ENCODE data around the gene UBE2N.

The UBE2N gene

DNA sequence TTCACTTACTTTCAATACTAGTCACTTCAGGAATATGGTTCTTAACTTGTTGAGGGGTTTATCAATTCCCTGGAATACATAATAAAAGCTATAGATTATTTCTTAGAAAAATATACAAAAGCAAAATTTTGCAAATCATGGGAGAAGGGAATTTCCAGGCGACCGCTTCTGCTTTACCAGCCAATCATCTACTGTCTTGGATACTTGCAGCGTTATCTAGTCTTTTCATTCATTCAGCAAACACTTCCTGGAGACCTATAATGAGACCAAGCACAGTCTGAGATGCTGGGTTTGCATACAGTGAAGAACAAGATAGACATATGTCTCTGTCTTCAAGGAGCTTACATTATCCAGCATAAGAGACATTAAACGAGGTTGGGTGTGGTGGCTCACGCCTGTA, 24.1 kb upstream of the UBE2N start:
- no peaks in the 10 kb centered on the region for H3K9me3 ChIP-seq (ENCODE audit: control insufficient read depth in 2 of 2, low read length in 2 of 2)
- H3K4me3 ChIP-seq (ENCODE audit: low read length in 2 of 2), result no peak overlapping the region
- H3K9ac ChIP-seq (ENCODE audit: low read depth in 1 of 2, low read length in 2 of 2), result no peak overlapping the region
- H3K27ac ChIP-seq (ENCODE audit: low read depth in 2 of 2, low read length in 2 of 2), result no peak overlapping the region
- H3K36me3 ChIP-seq (ENCODE audit: control insufficient read depth in 2 of 2, insufficient read depth in 2 of 2, low read length in 2 of 2), result peaks cover 3 to 4% of the 10 kb centered on the region in 2 donors
- H3K27me3 ChIP-seq (ENCODE audit: control insufficient read depth in 2 of 2, insufficient read depth in 2 of 2, low read length in 2 of 2), result no peaks in the 10 kb centered on the region
- H3K4me1 ChIP-seq (ENCODE audit: control insufficient read depth in 2 of 2, insufficient read depth in 2 of 2, low read length in 2 of 2), result peaks cover 3 to 8% of the 10 kb centered on the region in 2 donors

DNA sequence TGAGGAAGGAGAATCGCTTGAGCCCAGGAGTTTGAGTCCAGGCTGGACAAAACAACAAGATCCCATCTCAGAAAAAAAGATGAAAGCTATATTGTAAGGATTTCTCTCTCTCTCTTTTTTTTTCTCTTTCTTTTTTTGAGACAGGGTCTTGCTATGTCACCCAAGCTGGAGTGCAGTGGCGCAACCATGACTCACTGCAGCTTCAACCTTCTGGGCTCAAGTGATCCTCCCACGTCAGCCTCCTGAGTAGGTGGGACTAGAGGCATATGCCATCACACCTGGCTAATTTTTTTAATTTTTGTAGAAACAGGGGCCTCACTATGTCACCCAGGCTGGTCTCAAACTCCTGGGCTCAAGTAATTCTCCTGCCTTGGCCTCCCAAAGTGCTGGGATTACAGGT, 19.8 kb upstream of the UBE2N start:
- H3K4me1 ChIP-seq (ENCODE audit: control insufficient read depth in 2 of 2, insufficient read depth in 2 of 2, low read length in 2 of 2), result no peaks in the 10 kb centered on the region
- no peak overlapping the region for H3K4me3 ChIP-seq (ENCODE audit: low read length in 2 of 2)
- no peaks in the 10 kb centered on the region for H3K36me3 ChIP-seq (ENCODE audit: control insufficient read depth in 2 of 2, insufficient read depth in 2 of 2, low read length in 2 of 2)
- no peak overlapping the region for H3K9ac ChIP-seq (ENCODE audit: low read depth in 1 of 2, low read length in 2 of 2)
- H3K27ac ChIP-seq (ENCODE audit: low read depth in 2 of 2, low read length in 2 of 2), result no peak overlapping the region
- H3K27me3 ChIP-seq (ENCODE audit: control insufficient read depth in 2 of 2, insufficient read depth in 2 of 2, low read length in 2 of 2), result no peaks in the 10 kb centered on the region
- H3K9me3 ChIP-seq (ENCODE audit: control insufficient read depth in 2 of 2, low read length in 2 of 2), result no peaks in the 10 kb centered on the region

DNA sequence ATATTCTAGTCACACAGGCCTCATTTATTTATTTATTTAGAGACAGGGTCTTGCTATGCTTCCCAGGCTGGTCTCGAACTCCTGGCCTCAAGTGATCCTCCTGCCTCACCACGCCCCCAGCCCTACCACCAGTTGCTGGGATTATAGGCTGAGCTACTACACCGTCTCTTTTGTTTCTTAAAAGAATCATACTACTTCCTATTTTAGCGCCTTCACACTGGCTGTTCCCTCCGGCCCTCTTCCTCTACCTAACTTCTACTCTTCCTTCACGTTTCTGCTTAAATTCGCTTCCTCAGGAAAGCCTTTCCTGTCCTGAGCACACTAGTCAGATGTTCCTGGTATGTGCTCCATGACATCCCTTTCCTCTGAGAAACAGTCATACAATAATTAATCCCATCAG, 19.2 kb upstream of the UBE2N start:
- Histone ChIP-seq H3K36me3 (ENCODE audit: control insufficient read depth in 2 of 2, insufficient read depth in 2 of 2, low read length in 2 of 2) (no peaks in the 10 kb centered on the region), H3K27ac (ENCODE audit: low read depth in 2 of 2, low read length in 2 of 2) (no peak overlapping the region), H3K4me3 (ENCODE audit: low read length in 2 of 2) (no peak overlapping the region), H3K4me1 (ENCODE audit: control insufficient read depth in 2 of 2, insufficient read depth in 2 of 2, low read length in 2 of 2) (no peaks in the 10 kb centered on the region), H3K27me3 (ENCODE audit: control insufficient read depth in 2 of 2, insufficient read depth in 2 of 2, low read length in 2 of 2) (no peaks in the 10 kb centered on the region), H3K9me3 (ENCODE audit: control insufficient read depth in 2 of 2, low read length in 2 of 2) (no peaks in the 10 kb centered on the region), H3K9ac (ENCODE audit: low read depth in 1 of 2, low read length in 2 of 2) (no peak overlapping the region)

DNA sequence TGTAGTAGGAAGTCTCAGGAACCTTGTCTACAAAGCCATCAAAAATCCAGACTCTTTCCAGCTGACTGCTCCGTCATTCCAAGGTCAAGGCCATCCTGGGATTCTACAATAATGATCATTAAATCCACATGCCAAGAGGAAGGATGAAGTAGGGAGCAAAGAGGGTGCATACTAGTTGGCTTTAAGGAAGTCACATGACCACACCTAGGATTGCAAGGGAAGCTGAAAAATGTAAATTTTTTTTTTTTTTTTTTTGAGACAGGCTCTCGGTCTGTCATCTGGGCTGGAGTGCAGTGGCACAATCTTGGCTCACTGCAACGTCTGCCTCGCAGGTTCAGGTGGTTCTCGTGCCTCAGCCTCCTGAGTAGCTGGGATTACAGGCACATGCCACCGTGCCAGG, 18.3 kb upstream of the UBE2N start:
- no peaks in the 10 kb centered on the region for H3K36me3 ChIP-seq (ENCODE audit: control insufficient read depth in 2 of 2, insufficient read depth in 2 of 2, low read length in 2 of 2)
- no peak overlapping the region for H3K27ac ChIP-seq (ENCODE audit: low read depth in 2 of 2, low read length in 2 of 2)
- no peaks in the 10 kb centered on the region for H3K27me3 ChIP-seq (ENCODE audit: control insufficient read depth in 2 of 2, insufficient read depth in 2 of 2, low read length in 2 of 2)

DNA sequence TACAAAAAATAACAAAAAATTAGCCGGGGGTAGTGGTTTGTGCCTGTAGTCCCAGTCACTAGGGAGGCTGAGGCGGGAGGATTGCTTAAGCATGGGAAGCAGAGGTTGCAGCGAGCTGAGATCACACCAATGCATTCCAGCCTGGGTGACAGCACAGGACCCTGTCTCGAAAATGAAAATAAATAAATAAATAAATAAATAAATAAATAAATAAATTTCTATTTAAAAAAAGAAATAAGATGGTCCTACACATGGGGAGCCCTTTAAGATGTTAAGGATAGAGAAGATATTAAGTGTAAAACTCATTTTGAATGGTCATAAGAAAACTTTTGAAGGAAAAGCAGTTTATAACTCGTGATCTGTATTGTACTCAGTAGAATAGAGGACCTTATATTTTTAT, 17.4 kb upstream of the UBE2N start:
- Histone ChIP-seq H3K27me3 (ENCODE audit: control insufficient read depth in 2 of 2, insufficient read depth in 2 of 2, low read length in 2 of 2) (no peaks in the 10 kb centered on the region), H3K27ac (ENCODE audit: low read depth in 2 of 2, low read length in 2 of 2) (no peak overlapping the region), H3K9ac (ENCODE audit: low read depth in 1 of 2, low read length in 2 of 2) (no peak overlapping the region), H3K9me3 (ENCODE audit: control insufficient read depth in 2 of 2, low read length in 2 of 2) (no peaks in the 10 kb centered on the region), H3K4me1 (ENCODE audit: control insufficient read depth in 2 of 2, insufficient read depth in 2 of 2, low read length in 2 of 2) (no peaks in the 10 kb centered on the region), H3K36me3 (ENCODE audit: control insufficient read depth in 2 of 2, insufficient read depth in 2 of 2, low read length in 2 of 2) (no peaks in the 10 kb centered on the region), H3K4me3 (ENCODE audit: low read length in 2 of 2) (no peak overlapping the region)

More for the DNA sequence above, 18.3 kb upstream of the UBE2N start:
- Histone ChIP-seq H3K9ac (ENCODE audit: low read depth in 1 of 2, low read length in 2 of 2) (no peak overlapping the region), H3K9me3 (ENCODE audit: control insufficient read depth in 2 of 2, low read length in 2 of 2) (no peaks in the 10 kb centered on the region), H3K4me3 (ENCODE audit: low read length in 2 of 2) (no peak overlapping the region), H3K4me1 (ENCODE audit: control insufficient read depth in 2 of 2, insufficient read depth in 2 of 2, low read length in 2 of 2) (no peaks in the 10 kb centered on the region)

DNA sequence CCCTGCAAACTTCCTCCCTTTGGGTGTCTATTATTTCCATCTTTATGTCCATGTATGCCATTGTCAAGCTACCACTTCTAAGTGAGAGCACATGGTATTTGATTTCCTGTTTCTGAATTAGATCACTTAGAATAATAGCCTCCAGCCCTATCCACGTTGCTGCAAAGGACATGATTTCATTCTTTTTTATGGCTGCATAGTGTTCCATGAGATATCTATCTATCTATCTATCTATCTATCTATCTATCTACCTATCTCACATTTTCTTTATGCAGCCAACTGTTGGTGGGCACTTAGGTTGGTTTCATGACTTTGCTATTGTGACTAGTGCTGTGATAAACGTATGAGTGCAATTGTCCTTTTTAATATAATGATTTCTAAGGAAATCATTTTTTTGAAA, 14.3 kb upstream of the UBE2N start:
- Histone ChIP-seq H3K27ac (ENCODE audit: low read depth in 2 of 2, low read length in 2 of 2) (no peak overlapping the region), H3K4me3 (ENCODE audit: low read length in 2 of 2) (no peak overlapping the region), H3K9ac (ENCODE audit: low read depth in 1 of 2, low read length in 2 of 2) (no peak overlapping the region), H3K4me1 (ENCODE audit: control insufficient read depth in 2 of 2, insufficient read depth in 2 of 2, low read length in 2 of 2) (no peaks in the 10 kb centered on the region), H3K27me3 (ENCODE audit: control insufficient read depth in 2 of 2, insufficient read depth in 2 of 2, low read length in 2 of 2) (no peaks in the 10 kb centered on the region), H3K36me3 (ENCODE audit: control insufficient read depth in 2 of 2, insufficient read depth in 2 of 2, low read length in 2 of 2) (no peaks in the 10 kb centered on the region), H3K9me3 (ENCODE audit: control insufficient read depth in 2 of 2, low read length in 2 of 2) (no peaks in the 10 kb centered on the region)

DNA sequence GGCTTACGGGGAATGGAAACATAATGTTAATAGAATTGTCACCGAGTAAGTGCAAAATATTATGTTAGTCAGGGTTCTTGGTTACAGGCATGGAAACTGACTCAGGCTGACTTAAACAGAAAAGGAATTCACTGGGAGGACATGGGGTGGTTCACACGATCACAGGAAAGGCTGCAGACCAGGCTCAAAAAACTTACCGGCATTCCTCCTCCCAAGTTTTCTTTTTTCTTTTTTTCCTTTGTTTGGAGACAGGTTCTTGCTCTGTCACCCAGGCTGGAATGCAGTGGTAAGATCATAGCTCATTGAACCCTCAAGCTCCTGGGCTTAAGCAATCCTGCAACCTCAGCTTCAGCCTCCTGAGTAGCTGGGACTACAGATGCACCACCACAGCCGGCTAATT, 11.9 kb upstream of the UBE2N start:
- H3K9ac ChIP-seq (ENCODE audit: low read depth in 1 of 2, low read length in 2 of 2), result no peak overlapping the region

DNA sequence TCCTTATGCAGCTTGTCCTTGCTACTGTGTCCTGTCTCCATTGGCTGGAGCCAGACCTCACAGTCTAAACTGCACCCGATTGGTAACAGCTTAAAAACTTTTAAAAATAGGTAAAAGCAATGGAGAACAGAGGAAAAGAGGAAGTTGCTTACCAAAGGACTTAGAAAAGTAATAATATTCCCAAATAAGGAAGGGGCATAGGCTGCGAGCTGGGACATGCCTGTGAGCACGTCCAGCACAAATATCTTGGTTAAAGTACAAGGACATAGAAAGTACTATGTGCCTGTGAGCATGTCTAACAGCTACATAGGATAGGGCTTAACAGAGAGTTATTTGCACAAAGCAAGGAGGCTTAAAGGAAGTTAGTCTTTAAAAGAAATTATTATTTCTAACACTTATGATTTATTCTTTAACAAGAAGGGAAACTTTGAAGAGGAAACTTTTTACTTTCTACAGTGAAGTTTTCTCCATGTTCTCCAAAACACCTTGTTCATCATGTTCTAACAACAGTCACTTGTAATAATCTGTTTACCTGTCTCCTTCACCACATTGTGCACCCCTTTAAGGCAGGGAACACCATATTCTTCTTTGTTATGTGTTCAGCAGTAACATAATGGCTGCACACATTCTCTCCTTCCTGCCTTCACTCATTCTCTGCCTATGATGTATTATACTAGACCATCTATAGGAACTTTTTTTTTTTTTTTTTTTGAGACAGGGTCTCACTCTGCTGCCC, 9.8 kb upstream of the UBE2N start:
- no peak overlapping the region for H3K9ac ChIP-seq (ENCODE audit: low read depth in 1 of 2, low read length in 2 of 2)
- no peak overlapping the region for H3K27ac ChIP-seq (ENCODE audit: low read depth in 2 of 2, low read length in 2 of 2)
- H3K4me3 ChIP-seq (ENCODE audit: low read length in 2 of 2), result no peak overlapping the region
- H3K27me3 ChIP-seq (ENCODE audit: control insufficient read depth in 2 of 2, insufficient read depth in 2 of 2, low read length in 2 of 2), result no peaks in the 10 kb centered on the region
- no peaks in the 10 kb centered on the region for H3K36me3 ChIP-seq (ENCODE audit: control insufficient read depth in 2 of 2, insufficient read depth in 2 of 2, low read length in 2 of 2)
- H3K4me1 ChIP-seq (ENCODE audit: control insufficient read depth in 2 of 2, insufficient read depth in 2 of 2, low read length in 2 of 2), result peaks cover 0 to 2% of the 10 kb centered on the region in 2 donors
- H3K9me3 ChIP-seq (ENCODE audit: control insufficient read depth in 2 of 2, low read length in 2 of 2), result no peaks in the 10 kb centered on the region

More for the DNA sequence above, 11.9 kb upstream of the UBE2N start:
- Histone ChIP-seq H3K4me1 (ENCODE audit: control insufficient read depth in 2 of 2, insufficient read depth in 2 of 2, low read length in 2 of 2) (peaks cover 0 to 2% of the 10 kb centered on the region in 2 donors), H3K27ac (ENCODE audit: low read depth in 2 of 2, low read length in 2 of 2) (no peak overlapping the region), H3K9me3 (ENCODE audit: control insufficient read depth in 2 of 2, low read length in 2 of 2) (no peaks in the 10 kb centered on the region), H3K27me3 (ENCODE audit: control insufficient read depth in 2 of 2, insufficient read depth in 2 of 2, low read length in 2 of 2) (no peaks in the 10 kb centered on the region), H3K36me3 (ENCODE audit: control insufficient read depth in 2 of 2, insufficient read depth in 2 of 2, low read length in 2 of 2) (no peaks in the 10 kb centered on the region), H3K4me3 (ENCODE audit: low read length in 2 of 2) (no peak overlapping the region)

DNA sequence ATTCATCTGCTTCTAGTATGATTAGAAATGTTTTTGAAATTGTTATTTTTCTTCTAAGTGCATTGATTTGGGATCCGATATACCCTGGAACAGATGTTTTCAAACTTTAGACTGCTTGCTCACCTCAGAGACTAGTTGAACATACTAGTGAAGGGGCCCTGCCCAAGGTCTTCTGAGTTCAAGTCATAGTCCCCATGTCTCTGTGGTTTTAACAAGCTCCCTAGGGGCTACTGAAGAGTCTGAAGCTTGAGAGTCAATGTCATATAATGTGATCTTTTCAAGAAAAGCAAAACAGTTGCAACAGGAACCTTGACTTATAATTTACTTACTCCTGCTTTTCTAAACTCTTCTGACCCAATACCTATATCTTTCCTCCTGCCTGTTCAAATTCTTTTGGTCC, 7.5 kb upstream of the UBE2N start:
- Histone ChIP-seq H3K36me3 (ENCODE audit: control insufficient read depth in 2 of 2, insufficient read depth in 2 of 2, low read length in 2 of 2) (no peaks in the 10 kb centered on the region), H3K4me1 (ENCODE audit: control insufficient read depth in 2 of 2, insufficient read depth in 2 of 2, low read length in 2 of 2) (peaks cover 0 to 2% of the 10 kb centered on the region in 2 donors), H3K4me3 (ENCODE audit: low read length in 2 of 2) (no peak overlapping the region), H3K9ac (ENCODE audit: low read depth in 1 of 2, low read length in 2 of 2) (no peak overlapping the region), H3K9me3 (ENCODE audit: control insufficient read depth in 2 of 2, low read length in 2 of 2) (no peaks in the 10 kb centered on the region), H3K27ac (ENCODE audit: low read depth in 2 of 2, low read length in 2 of 2) (no peak overlapping the region), H3K27me3 (ENCODE audit: control insufficient read depth in 2 of 2, insufficient read depth in 2 of 2, low read length in 2 of 2) (no peaks in the 10 kb centered on the region)

DNA sequence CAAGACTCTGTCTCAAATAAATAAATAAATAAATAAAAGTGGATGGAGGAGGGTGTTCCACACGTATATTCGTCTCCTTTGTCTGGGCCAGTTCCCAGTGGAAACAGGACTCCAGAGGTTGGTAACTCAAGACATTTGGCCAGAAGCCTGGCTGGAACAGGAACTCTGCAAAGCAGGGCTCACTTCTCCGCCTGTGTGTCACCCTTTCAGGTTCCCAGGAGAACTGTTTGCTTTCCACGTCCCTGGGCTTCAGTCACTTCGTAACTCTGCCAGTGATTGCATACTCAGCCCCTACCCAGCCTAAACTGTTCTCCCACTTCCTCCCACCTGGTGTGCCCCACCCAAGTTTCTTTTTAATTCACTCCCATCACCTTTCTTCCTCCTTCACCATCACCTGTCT, 7.0 kb upstream of the UBE2N start:
- Histone ChIP-seq H3K4me1 (ENCODE audit: control insufficient read depth in 2 of 2, insufficient read depth in 2 of 2, low read length in 2 of 2) (peaks cover 0 to 2% of the 10 kb centered on the region in 2 donors), H3K36me3 (ENCODE audit: control insufficient read depth in 2 of 2, insufficient read depth in 2 of 2, low read length in 2 of 2) (no peaks in the 10 kb centered on the region), H3K4me3 (ENCODE audit: low read length in 2 of 2) (no peak overlapping the region), H3K27me3 (ENCODE audit: control insufficient read depth in 2 of 2, insufficient read depth in 2 of 2, low read length in 2 of 2) (no peaks in the 10 kb centered on the region), H3K27ac (ENCODE audit: low read depth in 2 of 2, low read length in 2 of 2) (no peak overlapping the region), H3K9ac (ENCODE audit: low read depth in 1 of 2, low read length in 2 of 2) (no peak overlapping the region), H3K9me3 (ENCODE audit: control insufficient read depth in 2 of 2, low read length in 2 of 2) (no peaks in the 10 kb centered on the region)

Data from mucosa of rectum (tissue), 2 donors.